ENCODE data around the gene TMEM184B.

TMEM184B gene

GRCh38 chr22:38305471-38306448 lies 33.0 kb upstream of the TMEM184B start:
- peak; percentile 45 for DNase-seq

GRCh38 chr22:38304526-38304925 lies 31.7 kb upstream of the TMEM184B start:
- DNase-seq = no peak

- no peak for DNase-seq
Measured at GRCh38 chr22:38303974-38304373, 31.2 kb upstream of the TMEM184B start.

- DNase-seq = no peak
Measured at GRCh38 chr22:38302906-38303305, 30.1 kb upstream of the TMEM184B start.

GRCh38 chr22:38300946-38301345 lies 28.1 kb upstream of the TMEM184B start:
- no peak for DNase-seq

GRCh38 chr22:38300197-38300945 lies 27.6 kb upstream of the TMEM184B start:
- DNase-seq = no peak

GRCh38 chr22:38299770-38300102 lies 26.9 kb upstream of the TMEM184B start:
- no peak for DNase-seq

GRCh38 chr22:38298312-38299005 lies 25.6 kb upstream of the TMEM184B start:
- peak; percentile 41 for DNase-seq

GRCh38 chr22:38296372-38296771 lies 23.6 kb upstream of the TMEM184B start:
- no peak for DNase-seq

GRCh38 chr22:38295863-38296262 lies 23.1 kb upstream of the TMEM184B start:
- no peak for DNase-seq

- DNase-seq = no peak
Measured at GRCh38 chr22:38295339-38295738, 22.5 kb upstream of the TMEM184B start.

- no peak for DNase-seq
Measured at GRCh38 chr22:38294193-38294592, 21.4 kb upstream of the TMEM184B start.

GRCh38 chr22:38292694-38293093 lies 19.9 kb upstream of the TMEM184B start:
- no peak for DNase-seq

GRCh38 chr22:38291201-38291777 lies 18.5 kb upstream of the TMEM184B start:
- no peak for DNase-seq

- no peak for DNase-seq
Measured at GRCh38 chr22:38290347-38290746, 17.5 kb upstream of the TMEM184B start.

GRCh38 chr22:38289583-38290082 lies 16.8 kb upstream of the TMEM184B start:
- DNase-seq = no peak

GRCh38 chr22:38286915-38287669 lies 14.3 kb upstream of the TMEM184B start:
- no peak for DNase-seq

- DNase-seq = no peak
Measured at GRCh38 chr22:38285018-38285417, 12.2 kb upstream of the TMEM184B start.

- DNase-seq = no peak
Measured at GRCh38 chr22:38284042-38284402, 11.2 kb upstream of the TMEM184B start.

GRCh38 chr22:38282397-38282796 lies 9.6 kb upstream of the TMEM184B start:
- no peak for DNase-seq

GRCh38 chr22:38276166-38276565 lies 3.4 kb upstream of the TMEM184B start:
- no peak for DNase-seq

Measured in CD4-positive, alpha-beta T cell treated with Interleukin-21 for 1 hour (primary cell).